Mammary epithelial cell (primary cell): Measurements from ENCODE around the gene HOXA10.

Experiments used
- EZH2 ChIP-seq: IDR thresholded peaks from 2 replicates; pipeline ENCODE4 v1.6.1; 2012; ENCODE audit warnings: low read length, inconsistent platforms, borderline replicate concordance
- TF ChIP-seq, protein P1 (sequence below), 2 donors: IDR thresholded peaks in 1 of 2; conservative IDR thresholded peaks in 1 of 2; 2 replicates each; pipeline ENCODE4 v1.5.1; 2011 to 2012; ENCODE audit warnings: inconsistent platforms in 2 of 2, low read length in 2 of 2, mild to moderate bottlenecking in 2 of 2, control low read depth in 1 of 2, low read depth in 1 of 2; ENCODE audit not compliant: insufficient read depth in 1 of 2; ENCODE audit errors: extremely low read depth in 1 of 2

GRCh38 chr7:27161214-27161720 is 12.9 kb downstream of the HOXA10 start:
- TF ChIP-seq, protein P1, sequence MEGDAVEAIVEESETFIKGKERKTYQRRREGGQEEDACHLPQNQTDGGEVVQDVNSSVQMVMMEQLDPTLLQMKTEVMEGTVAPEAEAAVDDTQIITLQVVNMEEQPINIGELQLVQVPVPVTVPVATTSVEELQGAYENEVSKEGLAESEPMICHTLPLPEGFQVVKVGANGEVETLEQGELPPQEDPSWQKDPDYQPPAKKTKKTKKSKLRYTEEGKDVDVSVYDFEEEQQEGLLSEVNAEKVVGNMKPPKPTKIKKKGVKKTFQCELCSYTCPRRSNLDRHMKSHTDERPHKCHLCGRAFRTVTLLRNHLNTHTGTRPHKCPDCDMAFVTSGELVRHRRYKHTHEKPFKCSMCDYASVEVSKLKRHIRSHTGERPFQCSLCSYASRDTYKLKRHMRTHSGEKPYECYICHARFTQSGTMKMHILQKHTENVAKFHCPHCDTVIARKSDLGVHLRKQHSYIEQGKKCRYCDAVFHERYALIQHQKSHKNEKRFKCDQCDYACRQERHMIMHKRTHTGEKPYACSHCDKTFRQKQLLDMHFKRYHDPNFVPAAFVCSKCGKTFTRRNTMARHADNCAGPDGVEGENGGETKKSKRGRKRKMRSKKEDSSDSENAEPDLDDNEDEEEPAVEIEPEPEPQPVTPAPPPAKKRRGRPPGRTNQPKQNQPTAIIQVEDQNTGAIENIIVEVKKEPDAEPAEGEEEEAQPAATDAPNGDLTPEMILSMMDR (conservative IDR thresholded peaks at IDR 0.05 in 1 of 2, IDR thresholded peaks at IDR 0.05 in 1 of 2; ENCODE audit: extremely low read depth in 1 of 2, insufficient read depth in 1 of 2, low read depth in 1 of 2, low read length in 2 of 2) = no peak
- no peak for TF ChIP-seq EZH2
